HG03558 (cell line): ENCODE data around the gene CTPS1.

Source experiments
- ATAC-seq: cut with Tn5 transposase; IDR thresholded peaks from one replicate; pipeline ENCODE4 v1.9.1; 2021; ENCODE audit warnings: moderate number of reproducible peaks; ENCODE audit not compliant: unreplicated experiment; ENCODE audit errors: extremely low read depth

CTPS1 gene

GRCh38 chr1:40958210-40958609 is 21.3 kb upstream of the CTPS1 start:
- ATAC-seq = no peak

- ATAC-seq = no peak
Measured at GRCh38 chr1:40965531-40965930, 14.0 kb upstream of the CTPS1 start.

GRCh38 chr1:40966417-40966816 is 13.1 kb upstream of the CTPS1 start:
- ATAC-seq = no peak

DNA sequence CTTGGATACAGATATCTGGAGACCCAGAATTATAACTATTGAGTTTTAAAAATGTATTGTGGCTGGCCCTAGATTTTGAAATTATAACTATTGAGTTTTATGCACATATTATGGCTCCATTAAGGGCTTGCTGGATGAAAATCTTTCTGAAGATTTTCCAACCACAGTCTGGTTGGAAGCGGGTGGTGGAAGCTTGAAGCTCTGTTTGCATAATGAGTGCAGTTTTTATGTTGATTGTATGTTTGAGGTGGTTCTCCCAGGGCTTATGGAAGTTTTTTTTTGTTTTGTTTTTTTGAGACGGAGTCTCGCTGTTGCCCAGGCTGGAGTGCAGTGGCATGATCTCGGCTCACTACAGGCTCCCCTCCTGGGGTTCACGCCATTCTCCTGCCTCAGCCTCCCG is 10.1 kb upstream of the CTPS1 start:
- ATAC-seq = no peak

DNA sequence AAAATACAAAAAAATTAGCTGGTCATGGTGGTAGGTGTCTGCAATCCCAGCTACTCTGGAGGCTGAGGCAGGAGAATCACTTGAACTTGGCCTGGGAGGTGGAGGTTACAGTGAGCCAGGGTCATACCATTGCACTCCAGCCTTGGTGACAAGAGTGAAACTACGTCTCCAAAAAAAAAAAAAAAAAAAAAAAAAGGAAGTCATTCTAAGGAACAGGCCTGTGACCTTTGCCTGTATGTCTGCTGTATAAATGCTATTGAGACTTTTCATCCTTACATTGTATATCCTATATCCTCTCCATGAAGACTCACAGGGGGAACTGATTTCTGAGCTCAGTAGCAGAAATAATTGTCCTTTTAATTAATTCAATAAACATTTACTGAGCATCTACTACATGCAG is 7.5 kb upstream of the CTPS1 start:
- no peak for ATAC-seq

DNA sequence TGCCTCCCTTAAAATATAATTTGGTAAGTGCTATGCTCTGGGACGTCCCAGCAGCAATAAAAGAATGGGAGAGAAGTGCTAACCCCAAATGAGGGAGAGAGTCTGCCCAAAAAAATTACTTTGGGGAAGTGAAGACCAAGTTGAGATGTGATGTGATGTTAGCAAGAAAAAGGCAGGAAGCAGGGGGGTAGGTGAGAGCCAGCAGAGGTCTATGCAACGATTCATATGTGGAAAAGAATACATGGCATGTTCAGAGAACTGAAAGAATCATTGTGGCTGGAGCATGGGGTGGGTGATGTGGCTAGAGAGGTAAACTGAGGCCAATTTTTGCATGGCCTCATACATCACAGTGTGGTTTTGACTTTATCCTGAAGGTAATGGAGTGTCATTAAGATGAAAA is 5.6 kb upstream of the CTPS1 start:
- ATAC-seq = no peak

GRCh38 chr1:40974945-40975344 is 4.6 kb upstream of the CTPS1 start:
- ATAC-seq = no peak

DNA sequence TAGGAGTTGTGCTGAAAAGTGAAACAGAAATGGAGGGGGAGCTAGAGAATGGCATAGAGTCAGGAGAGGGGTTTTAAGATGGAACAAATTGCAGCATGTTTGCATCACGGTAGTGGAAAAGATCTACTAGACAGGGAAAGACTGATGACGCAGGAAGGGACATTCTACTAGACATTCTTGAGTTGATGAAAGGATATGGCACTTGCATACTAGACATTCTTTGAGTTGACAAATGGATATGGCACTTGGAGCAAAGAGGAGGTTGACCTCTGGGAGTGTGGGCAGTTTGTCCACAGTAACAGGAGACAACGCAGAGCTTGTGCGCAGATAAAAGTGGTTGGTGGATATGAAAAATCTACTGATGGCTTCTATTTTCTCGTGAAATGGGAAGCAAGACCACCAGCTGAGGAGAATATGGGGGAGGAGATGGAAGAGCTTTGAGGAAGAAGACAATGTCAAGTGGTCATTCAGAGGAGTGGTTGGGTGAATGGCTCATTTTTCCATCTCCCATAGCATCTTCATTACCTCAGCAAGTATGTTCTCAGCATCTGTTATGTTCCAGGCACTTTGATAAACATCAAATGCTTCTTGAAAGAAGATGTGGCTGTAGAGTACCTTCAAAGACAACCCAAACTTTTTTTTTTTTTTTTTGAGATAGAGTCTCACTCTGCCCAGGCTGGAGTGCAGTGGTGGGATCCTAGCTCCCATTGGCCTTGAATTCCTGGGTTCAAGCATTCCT is 2.4 kb upstream of the CTPS1 start:
- ATAC-seq = no peak

DNA sequence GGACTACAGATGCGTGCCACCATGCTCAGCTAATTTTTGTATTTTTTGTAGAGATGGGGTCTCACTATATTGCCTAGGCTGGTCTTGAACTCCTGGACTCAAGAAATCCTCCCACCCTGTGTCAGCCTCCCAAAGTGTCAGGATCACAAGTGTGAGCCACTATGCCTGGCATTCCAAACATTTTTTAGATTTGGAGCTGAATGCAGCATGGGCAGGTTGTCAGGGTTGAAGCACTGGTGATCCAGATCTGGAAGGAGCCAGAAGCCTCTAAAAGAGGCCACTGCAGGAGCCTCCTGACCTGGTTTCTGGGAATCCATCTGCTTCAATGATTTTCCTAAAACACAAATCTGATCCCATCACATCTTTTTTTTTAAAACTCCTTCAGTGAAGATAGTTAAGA is 1.8 kb upstream of the CTPS1 start:
- no peak for ATAC-seq

DNA sequence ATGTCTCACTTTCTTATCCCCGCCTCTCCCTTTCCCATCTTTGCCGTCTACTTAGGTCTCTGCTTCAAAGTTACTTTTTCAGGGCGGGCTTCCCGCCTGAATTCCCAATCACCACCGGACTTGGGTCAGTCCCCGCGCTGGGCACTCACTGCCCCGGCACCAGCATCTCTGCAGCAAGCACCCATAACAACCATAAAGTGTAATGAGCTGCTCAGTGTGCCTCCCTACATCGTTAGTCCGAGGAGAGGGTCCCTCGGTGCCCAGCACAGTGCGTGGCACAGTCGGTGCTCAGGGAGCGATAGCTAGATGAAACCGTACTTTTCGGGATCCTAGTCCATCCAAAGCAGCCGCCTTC is 633 bp upstream of the CTPS1 start:
- no peak for ATAC-seq

DNA sequence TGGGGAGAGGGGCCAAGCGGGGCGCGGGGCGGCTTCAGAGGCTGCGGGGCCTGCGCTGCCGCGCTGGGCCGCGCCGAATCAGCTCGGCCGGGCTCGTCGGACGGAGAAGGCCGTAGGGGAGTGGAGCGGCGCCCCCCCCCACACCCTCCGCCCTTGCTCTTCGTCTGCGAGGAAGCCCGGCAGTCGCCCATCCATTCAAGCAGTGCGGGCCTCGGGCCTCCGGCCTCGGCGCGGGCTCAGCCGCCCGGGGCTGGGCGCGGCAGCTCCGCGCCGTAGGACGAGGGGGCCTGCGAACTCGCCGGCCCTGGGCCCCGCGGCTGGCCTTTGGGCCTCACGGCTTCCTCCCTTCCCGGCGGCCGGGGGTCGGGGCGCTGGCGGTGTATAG is 564 bp downstream of the CTPS1 start:
- ATAC-seq = no peak

- no peak for ATAC-seq
Measured at GRCh38 chr1:40980453-40981121, 1.1 kb downstream of the CTPS1 start.

GRCh38 chr1:40981691-40982448 is 2.4 kb downstream of the CTPS1 start:
- no peak for ATAC-seq

- ATAC-seq = no peak
Measured at GRCh38 chr1:40982721-40983120, 3.2 kb downstream of the CTPS1 start.

GRCh38 chr1:40983286-40983685 is 3.8 kb downstream of the CTPS1 start:
- ATAC-seq = no peak

GRCh38 chr1:40984066-40984465 is 4.6 kb downstream of the CTPS1 start:
- no peak for ATAC-seq

DNA sequence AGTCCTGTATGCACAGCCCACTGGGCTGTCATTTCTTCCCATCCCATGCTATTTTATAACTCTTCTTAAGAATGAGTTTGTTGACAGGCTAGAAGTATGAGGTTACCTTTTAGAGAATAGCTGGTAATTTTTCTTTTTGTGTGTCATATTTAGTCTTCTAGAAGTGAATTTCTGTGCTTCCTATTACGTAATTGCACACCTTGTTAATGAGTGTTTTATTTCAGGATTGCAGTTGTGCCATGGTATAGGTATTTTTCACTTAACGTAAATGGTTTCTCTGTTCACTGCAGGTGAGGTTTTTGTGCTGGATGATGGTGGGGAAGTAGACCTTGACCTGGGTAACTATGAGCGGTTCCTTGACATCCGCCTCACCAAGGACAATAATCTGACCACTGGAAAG is 5.0 kb downstream of the CTPS1 start:
- no peak for ATAC-seq

- ATAC-seq = no peak
Measured at GRCh38 chr1:40985161-40985560, 5.7 kb downstream of the CTPS1 start.

- ATAC-seq = no peak
Measured at GRCh38 chr1:40985875-40986274, 6.4 kb downstream of the CTPS1 start.

GRCh38 chr1:40986328-40986783 is 6.9 kb downstream of the CTPS1 start:
- ATAC-seq = no peak

DNA sequence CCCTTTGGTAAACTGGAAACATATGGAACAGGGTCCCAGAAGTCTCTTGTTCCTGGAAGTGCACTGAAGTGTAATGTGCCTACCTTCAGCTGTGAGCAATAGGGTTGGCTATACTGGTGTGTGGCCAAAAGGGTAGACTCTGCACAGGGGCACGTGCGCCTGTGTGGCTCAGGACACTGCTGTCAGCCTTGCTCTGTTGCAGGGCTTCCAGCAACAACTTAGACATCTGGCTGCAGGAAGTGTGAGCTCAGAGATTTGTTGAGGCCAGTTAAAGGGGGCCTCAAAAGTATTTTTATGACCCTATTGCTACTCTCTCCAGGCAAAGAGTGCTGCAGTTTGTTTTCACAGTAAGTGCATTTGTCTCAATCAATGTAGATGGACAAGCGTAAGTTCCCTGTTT is 7.5 kb downstream of the CTPS1 start:
- no peak for ATAC-seq
